Stimulated activated CD4-positive, alpha-beta T cell treated with anti-CD3 and anti-CD28 coated beads, Interleukin-2, amount 100 ng/mL, for 24 hours (primary cell): ENCODE data around the gene SAP25.
A peak's percentile ranks its signal among the peaks of the same experiment; 100 is the strongest.

ENCODE experiments used
- DNase-seq, 2 donors: peaks; one replicate each; pipeline ENCODE4 v3.0.0-alpha.2; 2020

The SAP25 gene

DNA sequence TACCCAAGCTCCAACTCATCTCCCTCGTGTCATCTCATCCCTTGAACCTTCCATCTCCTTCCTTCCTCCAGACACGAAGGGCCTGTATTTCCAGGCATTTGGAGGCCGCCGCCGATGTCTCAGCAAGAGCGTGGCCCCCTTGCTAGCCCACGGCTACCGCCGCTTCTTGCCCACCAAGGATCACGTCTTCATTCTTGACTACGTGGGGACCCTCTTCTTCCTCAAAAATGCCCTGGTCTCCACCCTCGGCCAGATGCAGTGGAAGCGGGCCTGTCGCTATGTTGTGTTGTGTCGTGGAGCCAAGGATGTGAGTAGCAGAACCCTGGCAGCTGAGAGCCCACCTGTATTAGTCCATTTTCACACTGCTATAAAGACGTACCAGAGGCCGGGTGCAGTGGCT, 17.9 kb upstream of the SAP25 start:
- no peak for DNase-seq

DNA sequence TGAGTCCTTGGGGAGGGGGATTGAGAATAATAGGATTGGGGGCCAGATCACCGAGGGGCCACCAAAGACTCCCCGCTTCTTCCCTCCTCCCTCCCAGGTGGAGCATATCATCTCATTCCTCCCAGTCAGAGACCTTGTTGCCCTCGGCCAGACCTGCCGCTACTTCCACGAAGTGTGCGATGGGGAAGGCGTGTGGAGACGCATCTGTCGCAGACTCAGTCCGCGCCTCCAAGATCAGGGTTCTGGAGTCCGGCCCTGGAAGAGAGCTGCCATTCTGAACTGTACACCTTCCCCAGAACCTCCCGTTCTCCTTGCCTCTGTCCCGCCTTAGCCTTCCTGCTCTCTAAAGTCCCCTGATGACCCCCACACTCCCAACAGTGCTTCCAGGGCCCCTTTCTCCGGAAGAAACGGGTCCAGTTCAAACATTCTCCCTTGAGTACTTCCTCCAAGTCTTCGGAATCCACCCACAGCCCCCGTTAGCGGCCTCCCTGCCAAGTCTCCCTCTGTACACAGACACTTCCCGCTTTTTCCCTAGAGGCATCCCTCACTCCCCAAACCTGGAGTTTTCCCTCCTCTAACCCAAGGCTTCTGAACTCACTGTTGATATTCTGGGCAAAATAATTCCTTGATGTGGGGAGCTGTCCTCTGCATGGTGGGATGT, 16.5 kb upstream of the SAP25 start:
- DNase-seq, result no peak

DNA sequence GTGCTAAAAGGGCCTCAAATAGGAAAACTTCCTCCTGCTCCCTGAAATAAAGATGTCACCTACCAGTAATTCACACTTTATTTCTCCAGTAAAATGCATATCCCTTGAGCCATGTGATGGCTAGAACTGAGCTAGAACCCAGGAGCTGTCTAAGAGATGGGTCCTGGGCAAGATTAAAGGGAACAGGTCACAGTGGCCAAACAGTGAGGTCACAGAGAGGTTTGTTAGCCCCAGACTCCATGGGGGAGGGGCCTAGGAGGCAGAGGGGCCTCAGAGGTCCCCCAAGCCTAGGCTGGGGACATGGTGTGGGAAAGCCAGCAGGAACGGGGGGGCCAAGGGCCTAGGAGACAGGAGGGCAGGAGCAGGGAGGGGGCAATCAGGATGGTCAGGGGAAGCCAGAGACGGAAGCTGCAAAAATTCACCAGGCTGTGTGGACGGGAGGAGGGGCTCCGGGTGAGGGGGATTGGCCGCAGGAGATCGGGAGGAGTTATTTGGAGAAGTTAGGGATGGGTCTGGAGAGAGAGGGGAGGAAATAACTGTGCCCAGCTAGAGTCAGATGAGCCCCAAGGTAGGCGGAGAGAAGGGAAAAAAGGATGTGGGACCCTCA, 15.7 kb upstream of the SAP25 start:
- DNase-seq, result no peak

DNA sequence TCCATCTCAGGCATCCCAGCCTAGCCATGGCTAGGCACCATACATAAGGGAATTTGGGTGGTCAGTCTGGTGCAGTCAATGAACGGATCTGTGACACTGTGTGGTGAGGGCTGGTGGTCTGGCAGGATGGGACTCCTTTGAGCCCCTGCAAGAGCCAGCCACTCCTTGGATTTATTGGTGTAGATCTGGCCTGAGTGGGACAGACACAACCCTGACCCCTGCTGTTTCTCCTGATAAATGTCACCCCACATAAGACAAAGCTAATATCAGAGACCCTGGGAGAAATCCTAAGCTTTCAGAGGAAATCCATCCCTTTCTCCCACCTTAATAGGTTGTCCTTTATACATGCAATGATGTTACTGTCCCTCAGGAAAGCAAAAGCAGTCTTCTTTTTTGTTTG, 14.7 kb upstream of the SAP25 start:
- no peak for DNase-seq

DNA sequence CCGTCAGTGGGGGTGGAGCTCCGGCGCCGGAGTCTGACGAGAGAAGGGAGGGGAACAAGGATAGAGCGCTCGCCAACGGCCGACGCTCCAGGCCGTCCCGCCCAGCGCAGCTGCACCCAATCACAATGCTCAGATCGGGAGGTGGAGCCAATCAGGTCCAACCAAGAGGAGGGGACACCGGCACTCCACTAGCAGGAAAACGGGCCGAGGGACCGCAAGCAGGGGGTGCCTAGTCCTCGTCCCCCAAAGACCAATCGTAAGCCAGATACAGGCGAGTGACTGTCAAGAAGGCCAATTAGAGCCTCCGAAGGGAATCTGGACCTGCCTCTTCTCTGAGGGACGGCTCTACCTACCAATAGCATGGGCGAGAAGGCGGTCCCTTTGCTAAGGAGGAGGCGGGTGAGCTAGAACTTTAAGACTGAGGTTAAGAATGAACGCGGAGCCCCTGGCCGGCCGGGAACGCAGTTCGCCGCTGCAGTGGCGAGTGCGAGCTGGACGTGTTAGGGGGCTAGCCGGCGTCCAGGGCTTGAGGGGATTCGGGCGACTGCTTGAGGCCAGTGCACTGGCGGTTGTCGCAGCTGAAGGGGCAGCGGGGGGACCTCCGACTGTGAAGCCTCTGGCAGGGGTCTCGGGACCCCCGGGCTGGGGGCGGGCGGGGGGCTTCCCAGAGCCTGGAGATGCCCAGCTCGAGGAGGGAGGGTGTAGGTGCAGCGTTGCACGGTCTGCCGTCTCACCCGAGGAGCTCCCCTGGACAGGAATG, 12.7 kb upstream of the SAP25 start, which contains the start of gene FBXO24:
Gene FBXO24, plus strand, starts transcription at position 63 of the 760 bp plus-strand sequence. Its CDS starts 298 bp downstream, at position 361.
- DNase-seq, result peak; percentile 99

DNA sequence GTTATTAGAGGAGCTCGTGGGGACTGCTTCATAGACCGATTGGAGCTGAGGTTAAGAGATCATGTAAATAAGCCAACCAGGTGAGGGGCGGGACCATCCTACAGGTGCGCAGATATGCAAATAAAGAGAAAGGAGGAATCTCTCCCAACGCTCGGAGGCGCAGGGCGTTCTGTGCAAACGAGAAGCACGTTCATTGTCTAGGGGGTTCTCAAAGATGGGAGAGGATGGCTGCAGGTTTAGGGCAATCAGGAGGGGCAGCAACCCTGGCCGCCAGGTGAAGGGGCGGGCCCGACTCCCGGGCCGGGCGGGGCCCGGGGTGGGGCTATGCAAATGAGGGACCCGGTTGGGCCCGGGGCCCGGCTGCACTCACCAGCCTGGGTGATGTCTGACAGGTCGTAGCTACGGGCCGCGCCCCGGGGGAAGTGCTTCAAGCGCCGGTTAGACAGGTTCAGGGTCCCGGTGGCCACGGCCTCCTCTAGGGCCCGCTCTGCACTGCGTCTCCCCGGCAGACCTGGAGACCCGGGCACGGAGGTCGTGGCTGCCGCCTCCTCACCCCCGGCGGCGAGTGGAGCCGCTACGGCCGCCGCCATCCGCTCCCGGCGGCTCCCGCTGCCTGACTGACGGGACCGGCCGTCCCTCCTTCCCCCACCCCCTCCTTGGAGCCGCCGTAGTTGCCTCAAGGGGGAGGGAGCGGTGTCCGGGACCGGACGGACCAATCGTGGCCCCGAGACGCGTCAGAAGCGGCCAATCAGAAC, 12.0 kb upstream of the SAP25 start, which contains the start of gene LRCH4:
Gene LRCH4, minus strand, starts transcription at position 619 of the 755 bp plus-strand sequence. Its CDS starts 29 bp downstream, at position 590.
- DNase-seq, result peak; percentile 67 to 69

DNA sequence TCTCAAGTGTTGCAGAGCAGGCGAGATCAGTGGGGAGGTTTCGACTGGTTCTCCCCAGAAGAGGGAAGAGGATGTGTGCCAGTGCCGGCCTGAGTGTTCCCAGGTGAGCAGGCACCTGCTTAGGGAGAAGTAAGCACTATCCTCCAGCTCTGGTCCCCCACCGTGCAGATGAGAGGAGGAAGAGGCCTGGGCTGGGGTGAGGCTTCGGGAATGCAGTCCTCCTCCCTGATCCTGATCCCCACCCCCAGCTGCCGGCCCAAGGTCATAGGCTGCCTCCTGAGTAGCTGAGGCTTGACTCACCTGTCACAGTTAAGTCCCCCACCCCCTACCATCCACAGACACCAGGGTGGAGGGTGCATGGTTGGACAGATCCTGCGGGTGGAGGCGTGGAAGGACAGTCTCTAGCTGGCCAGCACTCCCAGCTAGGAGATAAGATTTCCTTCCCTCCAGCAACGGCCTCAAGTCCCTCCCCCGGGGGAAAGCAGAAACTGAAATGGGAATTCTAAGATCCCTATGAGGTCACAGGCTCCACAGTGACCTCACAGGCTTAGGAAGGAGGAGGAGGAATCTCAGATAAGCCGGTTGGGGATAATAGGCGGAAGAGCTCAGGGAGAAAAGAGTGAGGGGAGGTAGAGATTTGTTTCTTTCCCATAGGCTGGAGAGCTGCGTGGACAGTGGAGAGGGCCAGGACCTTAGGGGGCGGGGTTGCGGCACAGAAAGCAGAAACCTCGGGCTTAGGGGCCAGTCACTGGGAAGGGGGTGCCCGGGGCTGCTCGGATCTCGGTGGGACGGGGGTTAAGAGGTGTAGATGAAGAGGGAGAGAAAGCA, 11.2 kb upstream of the SAP25 start:
- DNase-seq, result no peak

DNA sequence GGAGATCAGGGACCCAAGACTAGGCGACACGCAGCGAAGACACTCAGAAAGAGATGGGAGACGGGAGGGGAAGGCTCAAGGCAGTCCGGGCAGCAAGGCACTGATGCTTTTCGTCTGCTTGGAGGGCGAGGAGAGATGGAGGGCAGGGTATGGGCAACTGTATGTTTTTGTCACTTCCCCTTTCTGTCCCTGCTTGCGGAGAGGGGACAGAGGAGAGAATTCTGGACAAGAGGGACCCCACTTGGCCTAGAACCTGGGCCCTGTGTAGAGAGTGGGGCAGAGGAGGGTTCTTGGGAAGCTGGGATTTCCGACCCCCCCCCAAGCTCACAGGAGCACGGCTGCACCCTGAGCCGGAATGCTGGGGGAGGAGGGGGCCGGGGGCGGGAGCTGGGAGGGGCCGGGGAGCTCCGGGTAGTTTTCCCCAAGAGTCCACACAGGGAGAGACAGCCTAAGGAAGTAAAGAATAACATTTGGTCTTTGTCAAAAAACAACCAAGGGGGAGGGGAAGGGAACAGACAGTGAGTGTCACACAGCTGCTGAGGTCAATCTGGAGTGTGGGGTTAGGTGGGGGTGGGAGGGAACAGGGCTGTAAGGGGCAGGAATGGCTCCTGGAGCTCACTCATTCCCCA, 10.5 kb upstream of the SAP25 start:
- DNase-seq, result no peak

DNA sequence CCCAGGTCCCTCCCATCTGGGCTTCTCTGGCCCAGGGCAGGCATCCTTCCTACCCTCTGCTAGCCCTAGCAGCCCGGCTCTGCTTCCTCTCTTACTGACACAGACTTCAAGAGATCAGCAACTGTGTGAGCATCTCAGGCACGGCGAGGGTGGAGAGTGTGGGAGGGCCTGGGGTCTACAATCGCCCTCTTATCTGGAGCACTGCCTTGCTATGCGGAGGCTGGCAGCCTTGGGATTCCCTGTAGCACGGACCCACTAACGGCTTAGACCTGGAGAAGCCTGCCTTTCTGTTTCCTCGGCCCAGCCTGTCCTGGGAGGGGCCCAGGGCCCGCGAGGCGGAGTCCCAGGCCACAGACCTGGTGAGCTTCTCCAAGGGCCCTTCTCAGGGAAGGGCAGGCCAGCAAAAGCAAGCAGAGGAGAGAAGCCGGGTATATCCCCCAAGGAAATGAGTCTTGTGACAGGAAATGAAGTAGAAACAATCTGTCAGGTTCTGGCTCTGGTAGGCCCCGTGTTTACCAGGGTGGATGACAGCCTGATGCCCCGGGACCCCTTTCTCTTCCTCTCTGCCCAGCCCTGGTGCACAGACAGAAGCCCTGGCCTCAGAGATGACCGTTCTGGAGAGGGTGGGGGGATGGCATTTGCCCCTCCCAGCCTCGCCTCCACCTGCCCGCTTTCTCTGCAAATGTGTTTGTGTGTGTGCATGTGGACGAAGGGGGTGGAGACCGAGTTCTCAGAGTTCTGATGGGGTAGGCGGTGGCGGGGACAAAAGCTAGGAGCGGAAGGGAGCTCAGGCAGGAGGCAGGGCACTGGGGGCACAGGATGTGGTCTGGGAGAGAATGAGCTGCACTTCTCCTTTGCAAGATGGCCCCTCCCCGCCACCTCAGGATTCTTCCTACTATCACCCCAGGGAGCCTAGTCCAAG, 9.7 kb upstream of the SAP25 start:
- DNase-seq, result peak; percentile 70 to 77

DNA sequence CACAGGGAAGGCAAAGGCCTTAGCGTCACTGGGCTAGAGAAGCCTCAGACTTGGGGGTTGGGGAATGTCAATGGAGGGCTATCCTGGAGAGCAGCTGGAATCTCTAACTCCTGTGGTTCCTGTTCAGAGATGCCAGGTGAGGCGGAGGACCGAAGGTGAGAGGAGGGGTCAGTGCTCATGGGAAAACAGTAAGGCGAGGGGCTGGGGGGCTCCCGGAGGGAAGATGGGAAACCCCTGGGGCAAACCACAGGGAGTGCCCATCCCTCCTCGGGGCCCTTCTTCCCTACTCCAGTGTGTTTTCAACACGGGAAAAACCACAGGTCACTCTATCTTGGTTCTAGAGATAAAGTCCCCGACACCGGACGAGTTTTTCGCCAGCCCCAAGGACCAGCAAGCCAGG, 8.9 kb upstream of the SAP25 start:
- DNase-seq, result no peak

DNA sequence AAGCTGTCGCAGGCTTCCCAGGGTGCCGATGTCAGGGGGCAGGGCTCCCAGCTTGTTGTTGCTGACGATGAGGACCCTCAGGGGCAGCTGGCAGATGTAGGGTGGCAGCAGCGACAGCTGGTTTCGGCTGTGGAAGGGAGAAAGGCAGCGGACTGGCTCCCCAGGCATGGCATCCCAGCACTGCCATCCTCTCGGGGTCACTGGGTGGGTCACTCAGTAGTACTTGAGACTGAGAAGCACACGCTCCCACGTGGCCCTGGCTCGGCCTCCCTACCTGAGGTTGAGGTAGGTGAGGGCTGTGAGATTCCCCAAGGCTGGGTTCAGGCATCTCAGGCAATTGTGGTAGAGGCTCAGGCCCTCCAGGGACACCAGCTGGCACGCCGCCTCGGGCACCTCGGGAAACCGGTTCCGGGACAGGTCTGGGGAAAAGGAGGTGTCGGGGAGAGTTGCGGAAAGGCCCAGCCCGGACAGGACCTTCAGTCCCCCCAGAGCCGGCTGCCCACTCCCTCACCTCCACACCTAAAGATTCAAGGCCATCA, 8.4 kb upstream of the SAP25 start:
- no peak for DNase-seq

DNA sequence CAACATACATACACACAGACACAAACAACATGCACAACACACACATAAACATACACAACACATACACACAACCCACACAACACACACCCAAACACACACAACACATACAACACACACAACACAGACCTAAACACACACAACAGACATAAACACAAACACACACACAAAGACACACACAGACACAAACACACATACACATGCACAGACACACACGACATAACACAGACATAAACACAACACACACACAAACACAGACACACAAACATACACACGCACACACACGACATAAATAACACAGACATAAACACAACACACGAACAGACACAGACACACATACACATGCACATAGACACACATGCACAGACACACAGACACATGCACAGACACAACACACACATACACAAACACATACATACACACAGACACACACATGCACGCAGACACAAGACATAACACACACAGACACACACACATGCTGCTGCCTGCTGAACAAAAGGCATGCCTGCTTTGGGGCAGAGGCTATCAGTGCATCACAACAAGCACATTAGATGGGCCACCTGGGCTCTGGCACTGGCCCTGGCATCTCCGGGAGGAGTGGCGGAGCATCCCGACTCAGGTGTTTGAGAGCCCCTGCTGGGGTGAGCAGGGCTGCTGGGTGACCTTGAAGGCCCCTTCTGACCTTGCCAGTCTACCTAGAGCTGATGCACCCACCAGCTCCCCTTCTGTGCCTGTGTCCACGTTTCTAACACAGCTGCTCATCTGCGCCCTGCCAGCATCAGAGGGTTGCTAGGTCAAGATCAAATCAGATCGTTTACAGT, 7.0 kb upstream of the SAP25 start:
- DNase-seq, result no peak

DNA sequence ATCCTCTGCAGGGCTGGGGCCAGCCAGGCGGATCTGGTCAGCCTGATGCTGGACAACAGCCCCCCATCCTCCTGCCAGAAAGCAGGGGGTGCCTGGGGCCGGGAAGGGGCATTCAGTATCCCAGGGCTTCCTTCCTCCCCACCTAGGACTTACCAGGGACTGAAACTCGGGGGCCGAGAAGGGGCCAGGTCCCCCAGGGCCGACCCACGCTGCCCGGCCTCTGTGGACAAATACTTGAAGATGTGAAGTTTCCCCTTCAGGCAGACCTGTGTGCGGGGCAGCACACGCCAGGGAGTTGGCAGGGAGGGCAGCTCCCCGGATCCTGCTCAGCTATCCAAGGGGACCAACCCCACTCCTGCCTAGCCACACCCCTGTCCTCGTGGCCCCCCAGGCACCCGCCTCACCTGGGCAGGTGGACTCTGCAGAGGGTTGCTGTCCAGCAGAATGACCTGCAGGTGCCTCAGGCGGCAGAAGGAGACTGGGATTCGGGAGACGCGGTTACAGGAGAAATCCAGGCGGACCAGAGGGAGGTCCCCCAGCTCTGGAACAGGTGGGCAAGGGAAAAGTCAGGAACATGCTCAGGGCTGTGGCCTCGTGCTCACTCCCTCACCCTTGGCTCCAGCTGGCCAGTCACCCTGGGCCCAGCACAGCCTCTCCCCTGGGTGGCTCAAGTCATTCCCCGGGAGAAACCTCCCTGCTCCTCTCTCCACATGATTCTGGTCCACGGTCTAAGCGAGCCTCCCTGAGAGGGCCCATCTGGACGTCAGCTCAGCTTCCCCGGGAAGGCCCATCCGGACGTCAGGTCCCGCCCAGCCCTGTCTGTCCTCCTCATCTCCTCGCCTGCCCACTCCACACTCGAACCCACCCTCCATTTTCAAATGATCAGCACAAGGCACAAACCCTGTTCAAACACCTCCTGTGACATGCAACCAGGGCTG, 4.8 kb upstream of the SAP25 start:
- no peak for DNase-seq

DNA sequence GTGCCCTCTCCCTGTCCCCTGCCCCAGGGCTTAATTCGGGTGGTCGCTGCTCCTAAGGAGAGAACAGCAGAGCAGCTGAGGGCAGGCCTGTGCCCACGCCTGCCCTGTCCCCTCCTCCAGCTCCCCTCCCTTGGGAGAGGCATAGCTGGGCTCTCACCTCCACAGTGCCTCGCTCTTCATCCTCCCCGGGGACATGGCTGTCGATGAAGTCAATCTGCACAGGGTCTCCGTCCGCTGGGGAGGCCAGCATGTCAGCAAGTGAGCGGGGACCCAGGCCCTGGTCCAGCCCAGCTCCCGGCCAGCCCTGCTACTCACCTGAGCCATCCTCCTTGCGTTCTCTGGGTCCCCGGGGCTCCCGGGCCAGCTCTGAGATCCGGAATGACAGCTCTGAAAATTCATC, 3.8 kb upstream of the SAP25 start:
- no peak for DNase-seq

DNA sequence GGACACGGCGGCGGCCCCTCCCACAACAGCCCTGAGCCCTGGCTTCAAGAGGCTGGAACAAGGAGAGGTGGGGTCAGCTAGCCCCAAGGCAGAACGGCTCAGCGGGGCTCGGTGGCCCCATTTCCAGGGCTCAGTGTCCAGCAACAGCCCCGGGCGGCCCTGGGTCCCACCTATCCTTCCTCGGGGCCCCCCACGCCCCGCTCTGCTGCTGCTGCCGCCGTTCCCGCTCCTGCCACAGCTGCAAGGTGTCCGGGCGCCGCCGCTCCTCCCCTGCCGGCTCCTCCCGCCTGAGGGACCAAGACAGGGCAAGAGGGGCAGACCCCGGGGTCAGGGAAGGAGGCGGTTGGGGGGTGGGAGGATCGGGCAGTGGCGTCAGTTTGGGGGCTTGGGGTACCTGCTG, 3.4 kb upstream of the SAP25 start:
- no peak for DNase-seq

DNA sequence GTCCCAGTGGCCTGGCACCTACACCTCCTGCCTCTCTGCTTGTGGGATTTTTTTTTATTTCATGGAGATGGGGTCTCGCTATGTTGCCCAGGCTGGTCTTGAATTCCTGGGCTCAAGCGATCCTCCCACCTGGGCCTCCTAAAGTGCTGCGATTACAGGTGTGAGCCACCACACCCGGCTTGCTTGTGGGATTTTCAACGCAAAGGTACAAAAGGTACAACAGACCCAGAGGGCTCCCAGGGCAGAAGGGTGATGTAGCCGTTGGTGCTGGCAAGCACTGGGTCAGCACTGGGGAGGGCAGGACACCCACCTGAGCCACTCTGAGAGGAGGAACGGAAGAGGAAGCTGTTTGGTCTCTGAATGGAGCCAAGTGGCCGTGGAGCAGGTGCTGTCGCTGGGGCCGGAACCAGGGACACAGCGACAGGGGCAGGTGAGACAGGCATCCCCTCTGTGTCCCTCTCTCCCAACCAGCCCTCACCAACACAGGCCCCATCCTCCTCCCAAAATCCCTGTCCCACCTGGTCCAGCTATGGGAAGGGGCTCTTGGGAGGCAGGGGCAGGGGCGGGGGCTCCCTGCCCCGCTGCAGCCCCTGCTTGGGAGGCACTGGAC, 2.8 kb upstream of the SAP25 start:
- no peak for DNase-seq

DNA sequence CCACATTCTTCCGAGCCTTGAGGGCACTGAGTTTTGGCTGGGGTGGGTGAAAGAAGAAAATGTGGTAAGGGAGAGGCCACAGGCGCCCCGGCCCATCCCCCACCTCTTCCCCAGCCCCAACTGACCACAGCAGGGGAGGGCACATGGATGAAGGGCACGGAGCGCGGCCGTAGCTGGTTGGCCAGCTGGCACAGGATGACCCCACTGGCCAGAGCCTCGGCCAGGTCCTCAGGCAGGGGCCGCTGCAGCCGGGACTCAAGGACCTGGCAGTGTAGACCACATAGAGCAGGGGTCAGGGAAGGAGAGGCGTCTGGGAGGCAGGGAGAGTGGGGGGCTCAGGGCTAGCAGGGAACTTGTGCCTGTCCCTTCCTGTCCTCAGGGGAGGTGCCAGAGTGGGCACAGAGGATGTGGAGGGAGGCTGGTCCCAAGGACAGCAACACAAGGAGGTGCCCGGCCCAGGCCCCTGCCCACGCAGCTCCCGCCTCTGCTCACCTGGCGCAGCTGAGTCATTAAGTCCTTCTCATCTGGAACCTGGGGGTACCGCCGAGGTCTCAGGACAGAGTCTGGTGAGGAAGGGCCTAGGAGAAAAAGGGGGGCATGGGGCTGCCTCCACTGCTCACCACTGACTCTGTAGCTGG, 2.2 kb upstream of the SAP25 start:
- no peak for DNase-seq
